Endothelial cell of umbilical vein (primary cell): ENCODE measurements around the gene CLPX. TPM values are rescaled to one million over a fixed set of nuclear protein-coding genes. Genes with fewer than 3 reads are reported as not detected.

Experiments
- BruUV-seq: library from RNA; stranded (reverse); fragments of 400-500 nt; replicated peaks from 2 replicates; lab custom pipeline; 2021; lab: Mats Ljungman, UMichigan
- CTCF ChIA-PET: fragments of 300-600, 350-600 bp; sonication (Branson Sonifier 250); formaldehyde crosslinking; loops from one replicate; lab custom pipeline; 2021; ENCODE audit warnings: antibody characterized with exemption, inconsistent platforms; lab: Charles Lee
- POLR2A ChIA-PET: fragments of 300-600, 350-600 bp; sonication (Branson Sonifier 250); formaldehyde crosslinking; loops from one replicate; lab custom pipeline; 2021; ENCODE audit warnings: antibody characterized with exemption, inconsistent platforms; lab: Charles Lee
- DNase-seq: peaks from one replicate; pipeline ENCODE4 v3.0.0-alpha.2; 2011; ENCODE audit warnings: low read depth, low spot score
- FAIRE-seq: peaks from 2 replicates; lab custom pipeline; 2011; peaks lifted over from hg19 to GRCh38; lab: Jason Lieb, UNC
- H2AFZ ChIP-seq: 2 replicates; pipeline ENCODE4 v1.6.0; 2012; ENCODE audit warnings: low read depth, low read length, control low read depth, inconsistent platforms
- H3K27ac ChIP-seq: 2 replicates; pipeline ENCODE4 v1.5.1; 2011; ENCODE audit warnings: low read depth, mild to moderate bottlenecking, control low read depth, low read length, moderate library complexity; ENCODE audit not compliant: insufficient read depth
- H3K27me3 ChIP-seq, 2 experiments: 2 replicates each; pipeline versions ENCODE4 v1.6.0 to v1.6.1; 2011; ENCODE audit warnings: low read length in 2 of 2, mixed read lengths in 1 of 2; ENCODE audit not compliant: control insufficient read depth in 2 of 2, insufficient read depth in 2 of 2
- H3K36me3 ChIP-seq, 2 experiments: 2 replicates in 1 of 2; 3 replicates in 1 of 2; pipeline ENCODE4 v1.5.1; 2011; ENCODE audit warnings: low read length in 2 of 2, mild to moderate bottlenecking in 1 of 2, moderate library complexity in 1 of 2; ENCODE audit not compliant: control insufficient read depth in 2 of 2, insufficient read depth in 2 of 2; ENCODE audit errors: extremely low read depth in 1 of 2
- H3K4me1 ChIP-seq: 3 replicates; pipeline ENCODE4 v1.5.1; 2011; ENCODE audit warnings: mild to moderate bottlenecking, low read length; ENCODE audit not compliant: control insufficient read depth, insufficient read depth; ENCODE audit errors: extremely low read depth
- H3K4me2 ChIP-seq: 2 replicates; pipeline ENCODE4 v1.6.1; 2011; ENCODE audit warnings: low read length, control low read depth, mixed read lengths; ENCODE audit not compliant: insufficient read depth
- H3K4me3 ChIP-seq, 3 experiments: fragments of 200-600 bp in 1 of 3; sonication (generic), shearing (Covaris generic) in 1 of 3; replicated peaks in 1 of 3; 2 replicates each; pipeline ENCODE4 v1.5.1; 2011 to 2016; ENCODE audit warnings: control low read depth in 3 of 3, low read length in 3 of 3, mild to moderate bottlenecking in 2 of 3, inconsistent platforms in 1 of 3, low read depth in 1 of 3, moderate library complexity in 1 of 3; ENCODE audit not compliant: insufficient read depth in 1 of 3
- H3K79me2 ChIP-seq: 2 replicates; pipeline ENCODE4 v1.6.0; 2012; ENCODE audit warnings: low read length, inconsistent platforms; ENCODE audit not compliant: control insufficient read depth, insufficient read depth
- H3K9ac ChIP-seq: replicated peaks from 2 replicates; pipeline ENCODE3; 2011; ENCODE audit warnings: low read length, control low read depth; ENCODE audit not compliant: insufficient read depth; ENCODE audit errors: extremely low read depth
- H3K9me1 ChIP-seq: replicated peaks from 3 replicates; pipeline ENCODE4 v1.6.0; 2011; ENCODE audit warnings: mild to moderate bottlenecking, low read length; ENCODE audit not compliant: control insufficient read depth, insufficient read depth; ENCODE audit errors: extremely low read depth
- H3K9me3 ChIP-seq: replicated peaks from 2 replicates; pipeline ENCODE4 v1.5.1; 2012; ENCODE audit warnings: low read length, inconsistent platforms; ENCODE audit not compliant: control insufficient read depth, insufficient read depth
- H4K20me1 ChIP-seq: replicated peaks from 2 replicates; pipeline ENCODE3; 2011; ENCODE audit warnings: mild to moderate bottlenecking, low read length; ENCODE audit not compliant: control insufficient read depth, insufficient read depth; ENCODE audit errors: extremely low read depth
- EZH2 ChIP-seq: IDR thresholded peaks from 2 replicates; pipeline ENCODE4 v1.6.1; 2012; ENCODE audit warnings: borderline replicate concordance, low read depth, mild to moderate bottlenecking, moderate library complexity, low read length, inconsistent platforms; ENCODE audit not compliant: severe bottlenecking
- FOS ChIP-seq: IDR thresholded peaks from 2 replicates; pipeline ENCODE4 v1.6.1; 2011; ENCODE audit warnings: mild to moderate bottlenecking, low read length, moderate library complexity, borderline replicate concordance; ENCODE audit not compliant: insufficient read depth
- GATA2 ChIP-seq: IDR thresholded peaks from 2 replicates; pipeline ENCODE4 v1.7.0; 2011; ENCODE audit warnings: low read depth, mild to moderate bottlenecking, moderate library complexity, mixed read lengths, low read length; ENCODE audit not compliant: insufficient read length, insufficient read depth
- JUN ChIP-seq: IDR thresholded peaks from 2 replicates; pipeline ENCODE4 v1.6.1; 2011; ENCODE audit warnings: borderline replicate concordance, low read depth; ENCODE audit not compliant: insufficient read length, insufficient read depth
- MAX ChIP-seq: IDR thresholded peaks from 2 replicates; pipeline ENCODE4 v1.6.1; 2011; ENCODE audit not compliant: insufficient read depth, insufficient read length
- MYC ChIP-seq: IDR thresholded peaks from one replicate; pipeline ENCODE4 v1.6.1; 2011; ENCODE audit warnings: mild to moderate bottlenecking, low read depth, low read length
- POLR2A ChIP-seq: IDR thresholded peaks from 2 replicates; pipeline ENCODE4 v1.6.1; 2012; ENCODE audit warnings: low read depth, mild to moderate bottlenecking, control low read depth, low read length
- POLR2AphosphoS5 ChIP-seq: IDR thresholded peaks from 2 replicates; pipeline ENCODE4 v1.6.1; 2012; ENCODE audit warnings: low read depth, mild to moderate bottlenecking, control low read depth, low read length, moderate library complexity; ENCODE audit not compliant: insufficient read depth
- dilution Hi-C: fragments of 300-500 bp; cut with MboI; formaldehyde crosslinking; loops from one replicate; pipeline ENCODE4 v1.15.0; 2019; ENCODE audit warnings: low sequenced_read_pairs; ENCODE audit not compliant: extremely low pct_ligation_motif_present
- intact Hi-C: fragments of 100-400 bp; cut with micrococcal nuclease; formaldehyde crosslinking; loops from one replicate; pipeline ENCODE4 v1.10.0; 2022
- polyA plus RNA-seq, 4 experiments: library from polyadenylated mRNA; depleted of rRNA in 3 of 4; stranded (reverse) in 3 of 4; unstranded in 1 of 4; fragments of >200 nt; gene quantifications; 2 replicates each; pipeline versions ENCODE4 v1.2.1 to v1.2.3, GENCODE V29; 2011 to 2012; ENCODE audit warnings: missing spikeins in 1 of 4
- total RNA-seq: library from RNA; stranded (reverse); gene quantifications from 2 replicates; pipeline ENCODE4 v1.2.3, GENCODE V29; 2021
- TF ChIP-seq, protein P1 (sequence below), 2 donors: IDR thresholded peaks; 1 replicate in 1 of 2; 2 replicates in 1 of 2; pipeline ENCODE4 v1.5.1; 2011; ENCODE audit warnings: low read length in 2 of 2, mild to moderate bottlenecking in 2 of 2, moderate library complexity in 2 of 2, control low read depth in 1 of 2, inconsistent platforms in 1 of 2, low read depth in 1 of 2; ENCODE audit not compliant: insufficient read depth in 1 of 2; ENCODE audit errors: extremely low read depth in 1 of 2

The CLPX gene
- total and polyA plus RNA-seq, 2 donors (not counting 3 experiments of a cell fraction or from before 2014, with no cell fraction given) = 11.1 to 41.4 TPM

- dilution Hi-C loops = no loop called here
- intact Hi-C loops = no loop called here
- Histone ChIP-seq H3K9me3 (no peaks in the 10 kb centered on the region), H3K4me2 (no peak overlapping the region), H3K9me1 (no peaks in the 10 kb centered on the region), H3K4me3 (no peak overlapping the region), H4K20me1 (no peaks in the 10 kb centered on the region), H3K79me2 (no peaks in the 10 kb centered on the region), H3K27me3 (peaks cover 0 to 5% of the 10 kb centered on the region in 2 experiments), H3K27ac (no peak overlapping the region), H3K4me1 (no peaks in the 10 kb centered on the region), H3K9ac (no peak overlapping the region), H2AFZ (no peak overlapping the region), H3K36me3 (no peaks in the 10 kb centered on the region)
- BruUV-seq = no TSS peak
- ChIA-PET POLR2A (no interaction called here), CTCF (interaction anchor here (1.2 to 2.1 kb wide), 5 partner anchors 8 to 90 kb away, joined by 3 to 6 read pairs (median 4); no protein-coding TSS in a partner anchor)
- DNase-seq = no peak
- TF ChIP-seq EZH2 = no peak
- TF ChIP-seq POLR2A = no peak
- no peak for TF ChIP-seq GATA2
- TF ChIP-seq, protein P1, sequence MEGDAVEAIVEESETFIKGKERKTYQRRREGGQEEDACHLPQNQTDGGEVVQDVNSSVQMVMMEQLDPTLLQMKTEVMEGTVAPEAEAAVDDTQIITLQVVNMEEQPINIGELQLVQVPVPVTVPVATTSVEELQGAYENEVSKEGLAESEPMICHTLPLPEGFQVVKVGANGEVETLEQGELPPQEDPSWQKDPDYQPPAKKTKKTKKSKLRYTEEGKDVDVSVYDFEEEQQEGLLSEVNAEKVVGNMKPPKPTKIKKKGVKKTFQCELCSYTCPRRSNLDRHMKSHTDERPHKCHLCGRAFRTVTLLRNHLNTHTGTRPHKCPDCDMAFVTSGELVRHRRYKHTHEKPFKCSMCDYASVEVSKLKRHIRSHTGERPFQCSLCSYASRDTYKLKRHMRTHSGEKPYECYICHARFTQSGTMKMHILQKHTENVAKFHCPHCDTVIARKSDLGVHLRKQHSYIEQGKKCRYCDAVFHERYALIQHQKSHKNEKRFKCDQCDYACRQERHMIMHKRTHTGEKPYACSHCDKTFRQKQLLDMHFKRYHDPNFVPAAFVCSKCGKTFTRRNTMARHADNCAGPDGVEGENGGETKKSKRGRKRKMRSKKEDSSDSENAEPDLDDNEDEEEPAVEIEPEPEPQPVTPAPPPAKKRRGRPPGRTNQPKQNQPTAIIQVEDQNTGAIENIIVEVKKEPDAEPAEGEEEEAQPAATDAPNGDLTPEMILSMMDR (IDR thresholded peaks at IDR 0.05; ENCODE audit: extremely low read depth in 1 of 2, insufficient read depth in 1 of 2, low read depth in 1 of 2, low read length in 2 of 2) = no peak
- TF ChIP-seq JUN = no peak
- no peak for TF ChIP-seq MAX
- no peak for TF ChIP-seq POLR2AphosphoS5
- TF ChIP-seq MYC = no peak
- no peak for TF ChIP-seq FOS
- FAIRE-seq = no peak
Observed at GRCh38 chr15:65207280-65207840, 22.2 kb upstream of the CLPX start.
